SU-DHL-6 (cell line): Measurements from ENCODE around the gene MEX3A.

Experiments
- H2AFZ ChIP-seq: fragments of 200-600 bp; sonication (generic); 2 replicates; pipeline ENCODE4 v1.6.1; 2014; ENCODE audit warnings: low read depth, mild to moderate bottlenecking, moderate library complexity, mixed read lengths, antibody characterized with exemption, low read length; ENCODE audit not compliant: severe bottlenecking
- H3F3A ChIP-seq: fragments of 200-600 bp; shearing (Covaris generic); 2 replicates; pipeline ENCODE4 v1.6.0; 2016; ENCODE audit warnings: antibody characterized with exemption, mild to moderate bottlenecking; ENCODE audit not compliant: insufficient read depth
- H3K27ac ChIP-seq: fragments of 200-600 bp; sonication (generic); 2 replicates; pipeline ENCODE4 v1.5.1; 2016; ENCODE audit warnings: low read depth, mild to moderate bottlenecking, low read length, moderate library complexity, mixed read lengths
- H3K27me3 ChIP-seq: fragments of 200-600 bp; sonication (generic), shearing (Covaris generic); 2 replicates; pipeline ENCODE4 v1.6.0; 2014; ENCODE audit warnings: mild to moderate bottlenecking, low read length
- H3K36me3 ChIP-seq: fragments of 200-600 bp; sonication (generic); 2 replicates; pipeline ENCODE4 v1.6.1; 2014; ENCODE audit warnings: mild to moderate bottlenecking, low read length, mixed read lengths
- H3K4me2 ChIP-seq: fragments of 300-600, 200-600 bp; shearing (Covaris generic), sonication (generic); 2 replicates; pipeline ENCODE4 v1.6.0; 2014; ENCODE audit warnings: low read length, low read depth, mild to moderate bottlenecking; ENCODE audit not compliant: poor library complexity, severe bottlenecking
- H3K4me3 ChIP-seq: fragments of 200-600 bp; sonication (generic); 2 replicates; pipeline ENCODE4 v1.5.1; 2014; ENCODE audit warnings: antibody characterized with exemption, low read length, mild to moderate bottlenecking, mixed read lengths; ENCODE audit not compliant: insufficient read depth, poor library complexity, severe bottlenecking
- H3K79me2 ChIP-seq: fragments of 200-600 bp; sonication (generic); 2 replicates; pipeline ENCODE4 v1.6.1; 2014; ENCODE audit warnings: mild to moderate bottlenecking, low read length, moderate library complexity; ENCODE audit not compliant: insufficient read depth
- H3K9ac ChIP-seq: fragments of 200-600 bp; sonication (generic); 2 replicates; pipeline ENCODE4 v1.7.0; 2014; ENCODE audit warnings: mild to moderate bottlenecking, low read length
- H3K9me2 ChIP-seq: fragments of 200-600 bp; sonication (generic); replicated peaks from 2 replicates; pipeline ENCODE4 v1.6.1; 2014; ENCODE audit warnings: low read length; ENCODE audit not compliant: insufficient read depth
- H3K9me3 ChIP-seq: fragments of 200-600 bp; sonication (generic); 2 replicates; pipeline ENCODE4 v1.6.1; 2014; ENCODE audit warnings: low read length, mixed read lengths; ENCODE audit not compliant: insufficient read depth
- H4K20me1 ChIP-seq: fragments of 200-600 bp; sonication (generic); 2 replicates; pipeline ENCODE4 v1.6.1; 2014; ENCODE audit warnings: low read depth, mild to moderate bottlenecking, antibody characterized with exemption, low read length, moderate library complexity, mixed read lengths
- EZH2phosphoT487 ChIP-seq: fragments of 200-600 bp; sonication (generic), shearing (Covaris generic); conservative IDR thresholded peaks from 2 replicates; pipeline ENCODE4 v1.6.1; 2018; ENCODE audit warnings: mild to moderate bottlenecking, antibody characterized with exemption, low read length, moderate library complexity, mixed read lengths
- TF ChIP-seq, protein P1 (sequence below): fragments of 200-600 bp; sonication (generic); IDR thresholded peaks from one replicate; pipeline ENCODE4 v1.5.1; 2017; ENCODE audit warnings: antibody characterized with exemption, mild to moderate bottlenecking, low read length, moderate library complexity; ENCODE audit not compliant: insufficient read depth, poor library complexity, severe bottlenecking

Gene MEX3A

DNA sequence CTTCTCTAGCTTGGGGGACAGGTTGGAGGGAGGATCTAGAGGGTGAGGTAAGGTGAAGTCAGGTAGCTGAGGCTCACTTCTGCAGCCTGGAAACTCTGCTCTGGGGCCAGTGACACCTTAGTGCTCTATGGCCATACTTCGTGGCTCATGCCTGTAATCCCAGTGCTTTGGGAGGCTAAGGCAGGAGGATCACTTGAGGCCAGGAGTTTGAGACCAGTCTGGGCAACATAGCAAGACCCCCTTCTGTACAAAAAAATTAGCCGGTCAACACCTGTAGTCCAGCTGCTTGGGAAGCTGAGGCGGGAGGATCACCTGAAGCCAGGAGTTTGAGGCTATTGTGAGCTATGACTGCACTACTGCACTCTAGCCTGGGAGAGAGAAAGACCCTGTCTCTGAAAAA is 38.1 kb upstream of the MEX3A start:
- Histone ChIP-seq H3K9me3 (no peaks in the 10 kb centered on the region), H3K27me3 (no peaks in the 10 kb centered on the region), H4K20me1 (no peaks in the 10 kb centered on the region), H3K36me3 (no peaks in the 10 kb centered on the region), H2AFZ (no peak overlapping the region), H3K4me2 (no peak overlapping the region), H3K79me2 (no peaks in the 10 kb centered on the region), H3K9me2 (no peaks in the 10 kb centered on the region), H3K27ac (no peak overlapping the region), H3F3A (no peaks in the 10 kb centered on the region), H3K4me3 (no peak overlapping the region), H3K9ac (no peak overlapping the region)
- TF ChIP-seq, protein P1, sequence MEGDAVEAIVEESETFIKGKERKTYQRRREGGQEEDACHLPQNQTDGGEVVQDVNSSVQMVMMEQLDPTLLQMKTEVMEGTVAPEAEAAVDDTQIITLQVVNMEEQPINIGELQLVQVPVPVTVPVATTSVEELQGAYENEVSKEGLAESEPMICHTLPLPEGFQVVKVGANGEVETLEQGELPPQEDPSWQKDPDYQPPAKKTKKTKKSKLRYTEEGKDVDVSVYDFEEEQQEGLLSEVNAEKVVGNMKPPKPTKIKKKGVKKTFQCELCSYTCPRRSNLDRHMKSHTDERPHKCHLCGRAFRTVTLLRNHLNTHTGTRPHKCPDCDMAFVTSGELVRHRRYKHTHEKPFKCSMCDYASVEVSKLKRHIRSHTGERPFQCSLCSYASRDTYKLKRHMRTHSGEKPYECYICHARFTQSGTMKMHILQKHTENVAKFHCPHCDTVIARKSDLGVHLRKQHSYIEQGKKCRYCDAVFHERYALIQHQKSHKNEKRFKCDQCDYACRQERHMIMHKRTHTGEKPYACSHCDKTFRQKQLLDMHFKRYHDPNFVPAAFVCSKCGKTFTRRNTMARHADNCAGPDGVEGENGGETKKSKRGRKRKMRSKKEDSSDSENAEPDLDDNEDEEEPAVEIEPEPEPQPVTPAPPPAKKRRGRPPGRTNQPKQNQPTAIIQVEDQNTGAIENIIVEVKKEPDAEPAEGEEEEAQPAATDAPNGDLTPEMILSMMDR = no peak
- TF ChIP-seq EZH2phosphoT487 = no peak

- no peak overlapping the region for H3K4me2 ChIP-seq
- H3K9me2 ChIP-seq = no peaks in the 10 kb centered on the region
- H3K27me3 ChIP-seq = no peaks in the 10 kb centered on the region
- no peak overlapping the region for H2AFZ ChIP-seq
- no peaks in the 10 kb centered on the region for H3K36me3 ChIP-seq
- TF ChIP-seq, protein P1 = no peak
- TF ChIP-seq EZH2phosphoT487 = no peak
- H3K9me3 ChIP-seq = no peaks in the 10 kb centered on the region
- no peak overlapping the region for H3K9ac ChIP-seq
- no peaks in the 10 kb centered on the region for H3F3A ChIP-seq
- no peaks in the 10 kb centered on the region for H4K20me1 ChIP-seq
- no peak overlapping the region for H3K27ac ChIP-seq
- H3K79me2 ChIP-seq = no peaks in the 10 kb centered on the region
- H3K4me3 ChIP-seq = no peak overlapping the region
These were observed 37.4 kb upstream of the MEX3A start for GRCh38 chr1:156119503-156120209.

GRCh38 chr1:156118177-156118868 is 36.1 kb upstream of the MEX3A start:
- H3K9me2 ChIP-seq = no peaks in the 10 kb centered on the region
- no peak overlapping the region for H3K4me3 ChIP-seq
- no peaks in the 10 kb centered on the region for H3K27me3 ChIP-seq
- TF ChIP-seq, protein P1 = no peak
- no peak for TF ChIP-seq EZH2phosphoT487
- H3K36me3 ChIP-seq = no peaks in the 10 kb centered on the region
- H3K9ac ChIP-seq = no peak overlapping the region
- no peaks in the 10 kb centered on the region for H4K20me1 ChIP-seq
- H3K4me2 ChIP-seq = no peak overlapping the region
- no peak overlapping the region for H2AFZ ChIP-seq
- no peak overlapping the region for H3K27ac ChIP-seq
- H3F3A ChIP-seq = no peaks in the 10 kb centered on the region
- H3K9me3 ChIP-seq = no peaks in the 10 kb centered on the region
- no peaks in the 10 kb centered on the region for H3K79me2 ChIP-seq
